ENCODE data around the gene TRIM24.

The TRIM24 gene

GRCh38 chr7:138500892-138501291 is 40.8 kb downstream of the TRIM24 start:
- no peaks in the 10 kb centered on the region for H3K27me3 Mint-ChIP-seq (ENCODE audit: low read depth, poor library complexity)
- TF ChIP-seq CTCF (IDR thresholded peaks at IDR 0.05), result no peak
- no peaks in the 10 kb centered on the region for H3K4me1 Mint-ChIP-seq
- H3K9me3 Mint-ChIP-seq, result peaks cover 32% of the 10 kb centered on the region
- peaks cover 73% of the 10 kb centered on the region for H3K36me3 Mint-ChIP-seq (ENCODE audit: low read depth)
- H3K27ac Mint-ChIP-seq, result no peak overlapping the region
- H3K4me3 Mint-ChIP-seq, result no peak overlapping the region
- no peak for DNase-seq

DNA sequence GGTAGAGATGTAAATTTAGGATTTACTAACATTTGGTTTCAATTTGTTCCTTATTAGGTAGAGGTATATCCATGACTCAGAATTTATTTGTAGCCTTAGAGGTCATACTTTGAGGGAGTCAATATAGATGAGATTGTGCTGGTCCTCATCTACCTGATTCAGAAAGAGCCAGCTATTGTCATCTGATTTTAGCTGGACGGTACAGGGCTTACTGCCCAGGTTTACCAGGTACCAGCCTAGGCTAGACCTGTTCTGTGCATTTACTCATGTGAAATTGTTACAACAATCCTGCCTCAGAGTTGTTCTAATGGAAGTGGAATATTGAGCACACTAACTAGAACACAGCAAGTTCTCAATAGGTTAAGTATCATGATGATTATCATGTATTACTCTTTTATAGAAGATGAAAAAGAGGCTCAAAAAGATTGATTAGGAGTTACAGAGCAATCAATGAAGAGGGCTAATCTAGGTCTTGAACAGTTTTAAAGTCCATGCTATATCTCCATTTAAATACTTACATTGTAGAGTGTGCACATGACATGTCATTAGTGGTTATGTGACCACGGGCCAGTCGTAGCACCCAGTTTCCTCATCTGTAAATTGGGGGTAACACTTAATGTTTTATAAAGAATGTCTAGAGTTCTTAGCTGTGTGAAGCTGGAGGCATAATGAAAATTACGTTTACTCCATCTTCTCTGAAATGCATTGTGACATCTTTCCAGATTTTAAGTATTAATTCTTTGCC is 42.1 kb downstream of the TRIM24 start:
- Mint-ChIP-seq H3K4me1 (peaks cover 6% of the 10 kb centered on the region), H3K4me3 (no peak overlapping the region), H3K9me3 (peaks cover 20% of the 10 kb centered on the region), H3K27me3 (ENCODE audit: low read depth, poor library complexity) (no peaks in the 10 kb centered on the region), H3K27ac (peak overlapping the region; percentile 81), H3K36me3 (ENCODE audit: low read depth) (peaks cover 73% of the 10 kb centered on the region)
- no peak for DNase-seq
- no peak for TF ChIP-seq CTCF (IDR thresholded peaks at IDR 0.05)

GRCh38 chr7:138505361-138505873 is 45.4 kb downstream of the TRIM24 start:
- Mint-ChIP-seq H3K4me3 (no peak overlapping the region), H3K27me3 (ENCODE audit: low read depth, poor library complexity) (peaks cover 3% of the 10 kb centered on the region), H3K4me1 (peaks cover 6% of the 10 kb centered on the region), H3K27ac (no peak overlapping the region), H3K36me3 (ENCODE audit: low read depth) (peaks cover 79% of the 10 kb centered on the region), H3K9me3 (peaks cover 18% of the 10 kb centered on the region)
- no peak for DNase-seq
- TF ChIP-seq CTCF (IDR thresholded peaks at IDR 0.05), result no peak

GRCh38 chr7:138506764-138507163 is 46.7 kb downstream of the TRIM24 start:
- peak overlapping the region; percentile 1 for H3K27ac Mint-ChIP-seq
- DNase-seq, result no peak

GRCh38 chr7:138510003-138510402 is 49.9 kb downstream of the TRIM24 start:
- no peak for DNase-seq
- Mint-ChIP-seq H3K9me3 (peaks cover 43% of the 10 kb centered on the region), H3K4me1 (peaks cover 6% of the 10 kb centered on the region), H3K4me3 (no peak overlapping the region), H3K27ac (no peak overlapping the region), H3K27me3 (ENCODE audit: low read depth, poor library complexity) (peaks cover 3% of the 10 kb centered on the region), H3K36me3 (ENCODE audit: low read depth) (peaks cover 98% of the 10 kb centered on the region)
- TF ChIP-seq CTCF (IDR thresholded peaks at IDR 0.05), result no peak

More at GRCh38 chr7:138506764-138507163, 46.7 kb downstream of the TRIM24 start:
- no peak for TF ChIP-seq CTCF (IDR thresholded peaks at IDR 0.05)
- Mint-ChIP-seq H3K9me3 (peaks cover 30% of the 10 kb centered on the region), H3K4me3 (no peak overlapping the region), H3K4me1 (peaks cover 6% of the 10 kb centered on the region), H3K27me3 (ENCODE audit: low read depth, poor library complexity) (peaks cover 3% of the 10 kb centered on the region), H3K36me3 (ENCODE audit: low read depth) (peaks cover 89% of the 10 kb centered on the region)
